Measurements from ENCODE around the gene CREG1.
A peak's percentile ranks its signal among the peaks of the same experiment; 100 is the strongest.
"Not testable (repeated sequence)": the region's sequence is repeated elsewhere in the genome, so short reads cannot be mapped to it uniquely, and the experiment has no call there.

CREG1 gene

GRCh38 chr1:167553136-167554027 is at the start of gene CREG1:
Gene CREG1, minus strand, starts transcription at chr1:167553762.
- peak; percentile 78 to 89 (median 86) for DNase-seq

DNA sequence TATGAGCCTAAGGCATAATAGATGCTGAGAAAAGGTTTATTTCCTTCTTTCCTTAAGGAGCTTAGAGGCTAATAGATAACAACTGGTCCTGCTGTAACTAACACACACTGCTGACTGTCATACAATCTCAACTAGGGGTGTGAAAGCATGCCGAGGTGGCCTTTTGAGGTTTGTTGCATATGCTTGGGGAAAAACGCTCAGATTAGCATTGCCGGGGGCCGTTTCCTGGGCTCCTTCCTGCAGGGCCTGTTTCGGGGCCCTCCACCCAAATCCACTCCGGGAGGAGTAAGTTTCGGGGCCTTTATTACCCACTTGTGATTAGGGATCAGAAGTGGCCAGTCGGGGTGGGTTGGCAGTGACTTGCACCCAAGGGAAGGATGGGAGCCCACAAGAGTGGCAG is 49.3 kb upstream of the CREG1 start:
- DNase-seq, result no peak

- peak in 3 of 6 experiments; percentile 14 to 20 (median 16) for DNase-seq
Measured at GRCh38 chr1:167601442-167602383, 48.2 kb upstream of the CREG1 start.

DNA sequence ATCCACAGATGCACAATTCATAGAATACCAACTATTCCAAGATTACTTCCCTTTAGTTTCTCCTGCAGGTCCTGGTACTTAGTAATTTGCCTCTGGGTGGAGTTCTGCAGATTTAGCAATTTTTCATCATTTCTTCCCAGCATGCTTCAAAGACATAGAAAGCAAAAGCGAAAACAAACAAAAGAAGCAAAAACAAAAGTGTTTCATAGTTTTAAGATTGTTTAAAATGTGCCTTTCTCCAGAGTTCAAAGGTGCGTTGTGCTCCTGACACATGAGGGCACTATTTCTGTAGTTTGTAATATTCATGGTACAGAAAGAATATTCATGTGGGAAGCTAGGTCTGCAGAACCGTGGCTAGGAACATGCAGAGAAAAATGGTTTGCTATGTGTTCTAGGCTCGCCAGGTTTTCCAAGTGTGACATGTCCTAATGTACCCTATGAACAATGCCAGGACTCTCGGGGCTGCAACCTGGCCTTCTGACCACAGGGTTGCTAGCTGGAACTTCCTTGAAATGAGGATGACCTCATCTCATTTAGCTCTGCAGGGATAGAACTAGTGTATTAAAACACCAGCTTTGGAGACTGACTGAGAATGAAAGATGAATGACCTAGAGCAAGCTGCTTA is 46.5 kb upstream of the CREG1 start:
- peak in 4 of 6 experiments; percentile 21 to 68 (median 61) for DNase-seq

GRCh38 chr1:167594822-167595221 is 41.3 kb upstream of the CREG1 start:
- no peak for DNase-seq

- no peak for DNase-seq
Measured at GRCh38 chr1:167593860-167594259, 40.3 kb upstream of the CREG1 start.

- DNase-seq, result no peak
Measured at GRCh38 chr1:167592475-167592874, 38.9 kb upstream of the CREG1 start.

GRCh38 chr1:167588361-167588760 is 34.8 kb upstream of the CREG1 start:
- DNase-seq, result no peak

DNA sequence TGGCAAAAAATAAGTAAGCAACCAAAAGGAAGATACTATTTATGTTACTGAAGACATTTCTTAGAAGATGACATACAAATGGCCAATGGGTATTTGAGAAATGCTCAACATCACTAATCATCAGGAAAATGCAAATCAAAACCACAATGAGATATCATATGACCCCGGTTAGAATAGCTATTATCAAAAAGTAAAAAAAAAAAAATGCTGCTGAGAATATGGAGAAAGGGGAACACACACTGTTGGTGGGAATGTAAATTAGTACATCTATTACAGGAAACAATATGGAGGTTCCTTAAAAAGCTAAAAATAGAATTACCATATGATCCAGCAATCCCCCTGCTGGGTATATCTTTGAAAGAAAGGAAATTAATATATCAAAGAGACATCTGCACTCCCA is 34.3 kb upstream of the CREG1 start:
- DNase-seq, result no peak

GRCh38 chr1:167587342-167587741 is 33.8 kb upstream of the CREG1 start:
- DNase-seq, result no peak

DNA sequence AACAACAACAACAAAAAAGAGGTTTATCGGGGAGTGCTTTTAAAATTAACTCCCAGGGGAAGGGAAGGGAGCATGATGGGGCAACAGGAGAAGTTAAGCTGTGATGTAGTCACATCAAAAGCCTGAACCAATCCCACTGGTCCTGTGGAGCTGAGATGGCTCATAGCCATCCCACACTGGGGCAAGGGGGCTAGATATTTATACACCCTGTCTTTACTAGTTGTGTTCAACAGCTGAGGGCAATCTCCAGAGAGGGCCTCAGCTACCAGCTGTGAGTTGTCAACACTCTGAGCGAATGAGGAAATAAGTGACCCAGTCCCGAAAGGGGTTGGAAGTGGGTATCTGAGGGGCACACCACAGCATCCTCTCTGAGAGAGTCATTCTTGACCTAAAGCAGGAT is 31.0 kb upstream of the CREG1 start:
- DNase-seq, result no peak

- no peak for DNase-seq
Measured at GRCh38 chr1:167582722-167583121, 29.2 kb upstream of the CREG1 start.

- DNase-seq, result no peak
Measured at GRCh38 chr1:167582064-167582463, 28.5 kb upstream of the CREG1 start.

DNA sequence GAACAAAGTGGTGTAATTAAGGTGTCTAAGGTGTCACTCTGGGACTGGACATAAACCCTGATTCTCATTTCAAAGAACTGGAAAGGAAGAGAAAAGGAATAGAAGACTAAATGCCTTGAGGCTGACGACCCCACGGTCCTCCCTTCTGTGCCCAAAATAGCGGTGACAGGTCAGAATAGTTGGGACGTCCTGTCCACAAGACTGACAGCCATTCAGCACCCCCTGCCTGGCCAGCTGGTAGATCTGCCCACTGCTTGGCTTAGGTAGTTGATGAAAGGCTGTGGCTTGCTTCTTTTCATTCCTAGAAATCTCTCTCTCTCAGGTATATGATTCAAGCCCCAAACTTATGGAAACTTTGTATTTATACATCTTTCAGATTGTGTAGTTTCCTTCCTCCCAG is 26.4 kb upstream of the CREG1 start:
- DNase-seq, result no peak

DNA sequence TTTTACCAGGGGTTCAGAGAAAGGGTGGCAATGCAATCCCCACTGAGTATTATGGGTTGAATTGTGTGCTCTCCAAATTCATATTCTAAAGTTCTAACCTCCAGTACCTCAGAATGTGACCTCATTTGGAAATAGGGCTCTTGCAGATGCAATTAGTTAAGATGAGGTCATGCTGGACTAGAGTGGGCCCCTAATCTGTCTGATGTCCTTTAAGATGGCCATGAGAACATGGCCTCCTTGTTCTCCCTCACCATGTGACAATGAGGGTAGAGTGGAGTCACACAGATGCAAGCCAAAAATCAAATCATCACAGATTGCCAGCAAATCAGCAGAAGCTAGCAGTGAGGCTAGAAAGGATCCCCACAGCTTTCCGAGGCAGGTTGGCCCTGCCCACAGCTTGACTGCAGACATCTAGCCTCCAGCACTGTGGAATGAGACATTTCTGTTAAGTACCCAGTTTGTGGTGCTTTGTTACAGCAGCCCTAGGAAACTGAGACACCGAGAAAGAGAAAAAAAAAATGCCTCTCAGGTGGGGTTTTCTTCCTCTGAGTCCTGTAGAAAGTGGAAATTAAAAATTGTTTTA is 25.5 kb upstream of the CREG1 start:
- DNase-seq, result no peak

DNA sequence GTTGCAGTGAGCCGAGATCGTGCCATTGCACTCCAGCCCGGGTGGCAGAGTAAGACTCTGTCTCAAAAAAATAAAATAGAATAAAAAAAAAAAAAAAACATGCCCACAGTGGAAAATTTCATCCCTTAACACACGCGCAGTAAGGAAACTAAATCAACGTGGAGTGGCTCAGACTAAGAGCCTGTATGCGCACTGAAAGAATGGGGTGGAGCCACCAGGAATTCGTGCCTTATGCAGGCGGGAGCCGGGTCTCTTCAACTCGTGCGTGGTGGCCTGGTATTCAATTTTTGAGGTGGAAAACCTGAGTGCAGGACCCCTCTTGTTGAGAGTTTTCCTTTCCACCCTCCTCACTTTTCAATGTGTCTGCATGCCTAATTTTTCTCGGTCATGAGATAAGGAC is 22.1 kb upstream of the CREG1 start:
- DNase-seq, result no peak

DNA sequence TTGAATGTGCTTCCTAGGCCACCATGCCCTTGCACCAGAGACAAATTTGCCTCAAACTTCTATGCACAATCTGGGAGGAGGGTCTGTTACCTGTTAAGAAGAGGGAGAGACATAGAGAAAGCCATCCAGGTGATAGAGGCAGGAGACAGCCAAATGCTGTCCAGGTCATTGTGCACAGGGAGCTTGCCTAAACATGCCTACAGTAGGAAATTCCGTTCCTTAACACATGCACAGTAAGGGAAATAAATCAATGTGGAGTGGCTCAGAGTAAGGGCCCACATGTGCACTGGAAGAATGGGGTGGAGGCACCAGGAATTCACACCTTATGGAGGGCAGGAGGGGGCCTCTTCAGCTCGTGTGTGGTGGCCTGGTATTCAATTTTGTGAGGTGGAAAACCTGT is 19.5 kb upstream of the CREG1 start:
- DNase-seq, result no peak

DNA sequence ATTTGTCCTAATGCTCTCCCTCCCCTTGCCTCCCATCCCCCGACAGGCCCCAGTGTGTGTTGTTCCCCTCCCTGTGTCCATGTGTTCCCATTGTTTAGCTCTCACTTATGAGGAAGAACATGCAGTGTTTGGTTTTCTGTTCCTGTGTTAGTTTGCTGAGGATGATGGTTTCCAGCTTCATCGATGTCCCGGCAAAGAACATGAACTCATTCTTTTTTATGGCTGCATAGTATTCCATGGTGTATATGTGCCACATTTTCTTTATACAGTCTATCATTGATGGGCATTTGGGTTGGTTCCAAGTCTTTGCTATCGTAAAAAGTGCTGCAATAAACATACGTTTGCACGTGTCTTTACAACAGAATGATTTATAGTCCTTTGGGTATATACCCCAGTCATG is 17.1 kb upstream of the CREG1 start:
- DNase-seq, result not testable (repeated sequence)

DNA sequence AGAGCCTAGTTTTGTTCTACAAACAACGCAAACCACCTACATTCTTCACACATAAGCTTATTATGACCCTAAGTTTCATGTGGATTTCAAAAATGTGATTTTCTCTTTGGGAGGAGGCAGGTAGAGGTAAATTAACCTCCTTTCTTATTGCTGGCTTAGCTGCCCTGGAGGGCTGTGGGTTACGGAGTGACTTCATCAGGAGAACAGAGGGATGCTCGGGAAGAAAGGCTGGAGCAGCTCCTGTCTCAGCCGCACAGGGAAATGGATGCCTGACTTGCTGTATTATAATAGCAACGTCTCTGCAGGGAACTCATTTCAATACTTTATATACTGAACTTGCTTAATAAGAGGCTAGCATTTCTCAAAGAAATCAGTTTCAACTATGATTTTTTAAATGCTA is 14.1 kb upstream of the CREG1 start:
- no peak for DNase-seq

GRCh38 chr1:167566766-167567165 is 13.2 kb upstream of the CREG1 start:
- DNase-seq, result no peak

DNA sequence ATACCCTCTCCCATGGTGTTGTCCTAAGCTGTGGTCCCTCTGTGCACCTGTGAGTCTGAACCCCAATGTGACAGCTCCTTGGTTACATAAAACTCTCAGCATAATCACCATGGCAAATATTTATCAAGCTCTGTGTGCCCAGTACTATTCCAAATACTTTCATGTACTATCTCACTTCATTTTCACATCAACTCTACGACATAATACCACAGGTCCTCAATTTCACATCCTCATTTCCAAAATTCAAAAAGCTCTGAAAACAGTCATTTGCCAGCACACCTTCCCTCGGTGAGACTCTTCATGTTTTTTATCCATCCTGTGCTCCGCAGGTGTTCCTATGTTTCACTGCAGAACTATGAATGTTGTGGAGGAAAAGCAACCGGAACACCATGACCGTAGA is 12.4 kb upstream of the CREG1 start:
- no peak for DNase-seq

- no peak for DNase-seq
Measured at GRCh38 chr1:167564612-167565270, 11.2 kb upstream of the CREG1 start.
